SW 1271 (cell line): Measurements from ENCODE around the gene ELAVL1.
"Not testable (repeated sequence)": the region's sequence is repeated elsewhere in the genome, so short reads cannot be mapped to it uniquely, and the experiment has no call there.

Experiments
- DNase-seq, 2 experiments: peaks; one replicate each; lab custom pipeline; 2025; lab: John Stamatoyannopoulos, UW

ELAVL1 gene

DNA sequence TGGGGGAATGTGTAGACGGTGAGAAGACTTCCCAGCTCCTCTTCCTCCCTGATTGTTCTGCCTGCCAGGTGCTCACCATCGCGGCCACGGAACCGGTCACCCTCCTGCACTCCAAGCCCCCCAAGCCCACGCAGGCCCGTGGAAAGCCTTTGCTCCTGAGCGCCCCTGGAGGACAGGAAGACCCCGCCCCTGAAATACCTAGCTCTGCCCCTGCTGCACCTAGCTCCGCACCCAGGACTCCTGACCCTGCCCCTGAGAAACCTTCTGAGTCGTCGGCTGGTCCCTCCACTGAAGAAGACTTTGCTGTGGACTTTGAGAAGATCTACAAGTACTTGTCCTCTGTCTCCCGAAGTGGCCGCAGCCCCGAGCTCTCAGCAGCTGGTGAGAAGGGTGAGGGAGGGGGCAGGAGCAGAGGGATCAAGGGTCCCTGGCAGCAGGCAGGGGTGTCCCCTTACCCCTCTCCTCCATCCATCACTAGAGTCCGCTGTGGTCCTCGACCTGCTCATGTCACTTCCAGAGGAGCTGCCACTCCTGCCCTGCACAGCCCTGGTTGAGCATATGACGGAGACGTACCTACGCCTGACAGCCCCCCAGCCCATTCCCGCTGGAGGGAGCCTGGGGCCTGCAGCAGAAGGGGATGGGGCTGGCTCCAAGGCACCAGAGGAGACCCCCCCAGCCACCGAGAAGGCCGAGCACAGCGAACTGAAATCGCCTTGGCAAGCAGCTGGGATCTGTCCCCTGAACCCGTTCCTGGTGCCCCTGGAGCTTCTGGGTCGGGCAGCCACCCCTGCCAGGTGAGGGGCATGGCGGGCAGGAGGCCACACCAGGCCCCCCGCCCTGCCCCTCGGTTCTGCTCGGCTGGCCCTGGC lies 83.2 kb downstream of the ELAVL1 start:
- DNase-seq, result no peak

DNA sequence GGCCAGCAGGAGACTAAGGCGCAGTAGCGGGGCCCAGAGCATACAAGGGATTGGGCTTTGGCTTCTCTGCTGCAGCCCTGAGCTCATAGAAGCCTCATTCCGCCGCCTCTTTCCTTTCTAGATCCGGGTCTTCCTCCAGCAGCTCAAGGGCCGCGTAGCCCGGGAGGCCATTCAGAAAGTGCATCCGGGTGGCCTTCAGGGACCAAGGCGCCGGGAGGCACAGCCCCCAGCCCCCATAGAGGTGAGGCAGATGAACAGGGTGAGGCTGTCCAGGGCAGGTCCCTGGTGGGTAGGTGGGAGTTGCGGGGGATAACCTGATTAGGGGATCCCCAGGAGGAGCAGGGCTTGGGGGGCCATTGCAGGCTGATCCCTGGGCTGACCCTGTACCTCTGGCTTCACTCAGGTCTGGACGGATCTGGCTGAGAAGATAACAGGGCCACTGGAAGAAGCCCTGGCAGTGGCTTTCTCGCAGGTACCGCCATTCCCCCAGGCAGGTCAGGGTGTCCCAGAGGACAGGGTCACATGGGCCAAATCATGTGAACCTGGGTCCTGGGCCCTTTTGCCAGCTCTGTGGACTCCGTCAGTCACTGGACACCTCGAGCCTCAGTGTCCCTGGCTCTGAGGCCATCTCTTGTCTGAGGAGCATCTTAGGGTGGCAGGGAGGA lies 84.0 kb downstream of the ELAVL1 start:
- no peak for DNase-seq

DNA sequence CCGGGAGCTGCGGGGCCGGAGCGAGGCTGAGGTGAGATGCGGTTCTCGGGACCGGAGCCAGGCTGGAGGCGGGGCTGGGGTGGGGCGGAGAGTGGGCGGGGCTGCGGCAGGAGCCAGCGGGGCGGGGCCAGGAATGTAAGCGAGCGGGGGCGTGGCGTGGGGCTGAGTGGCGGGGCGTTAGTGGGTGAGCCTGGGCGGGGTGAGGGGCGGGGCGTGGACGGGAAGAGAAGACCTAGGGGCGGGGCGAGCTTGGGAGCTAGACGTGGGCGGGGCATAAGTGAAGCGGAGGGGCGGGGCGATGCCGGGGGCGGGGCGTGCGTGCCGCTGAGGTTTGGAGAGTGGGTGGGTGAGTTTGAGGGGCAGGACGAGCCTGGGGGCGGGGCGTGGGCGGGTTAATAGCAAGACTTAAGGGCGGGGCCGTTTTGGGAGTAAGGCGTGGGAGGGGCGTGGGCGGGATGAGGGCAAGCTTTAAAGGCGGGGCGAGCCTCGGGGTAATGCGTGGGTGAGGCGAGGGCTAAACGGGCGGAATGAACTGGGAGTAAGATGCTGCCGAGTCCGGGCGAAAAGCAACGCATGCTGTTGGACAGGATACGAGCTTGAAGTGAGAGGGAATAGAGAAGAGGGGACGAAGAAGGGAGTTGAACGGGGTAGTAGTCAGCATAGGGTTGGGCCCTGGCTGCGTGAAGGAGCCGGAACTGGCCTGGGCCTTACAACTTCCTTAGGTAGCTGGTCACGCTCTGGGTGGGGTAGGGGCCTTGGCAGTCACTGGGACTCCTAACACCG lies 84.7 kb downstream of the ELAVL1 start:
- DNase-seq, result peak; percentile 87 to 97

GRCh38 chr19:7919610-7920518 lies 85.6 kb downstream of the ELAVL1 start, which contains the start of gene SNAPC2:
SNAPC2 (plus strand) TSS chr19:7920338; CDS start chr19:7920367, 29 bp downstream.
- peak; percentile 86 to 90 for DNase-seq

DNA sequence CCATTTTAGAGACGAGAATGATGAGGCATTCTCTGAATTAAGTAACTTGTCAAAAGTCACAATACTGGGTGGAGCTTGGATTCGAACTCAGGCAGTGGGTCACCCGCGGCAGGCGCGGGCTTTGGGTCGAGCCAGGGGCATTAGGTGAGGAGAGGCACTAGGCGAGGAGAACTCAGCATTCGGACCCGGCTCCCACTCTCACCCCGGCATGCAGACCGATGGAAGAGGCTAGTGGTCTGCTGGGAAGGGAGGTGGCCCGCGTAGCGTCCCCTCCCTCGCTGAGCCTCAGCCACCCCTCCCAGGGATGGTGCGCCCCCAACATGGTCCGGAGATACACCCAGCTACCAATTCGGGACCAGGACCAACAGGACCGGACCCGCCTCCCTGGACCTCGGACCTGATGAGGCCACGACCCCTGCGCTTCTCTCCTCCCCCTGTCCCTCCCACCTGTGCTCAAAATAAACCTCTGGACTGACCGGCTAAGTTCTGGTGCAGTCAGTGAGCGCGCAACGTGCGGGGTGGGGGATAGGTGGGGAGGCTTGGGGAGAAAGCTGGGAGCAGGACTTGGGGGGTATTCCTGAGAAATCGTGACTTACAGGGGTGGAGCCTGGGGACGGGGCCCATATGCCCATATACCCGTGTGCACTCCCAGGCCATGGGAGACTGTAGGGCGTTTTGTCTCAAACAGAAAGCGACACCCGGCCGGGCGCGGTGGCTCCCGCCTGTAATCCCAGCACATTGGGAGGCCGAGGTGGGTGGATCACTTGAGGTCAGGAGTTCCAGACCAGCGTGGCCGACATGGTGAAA lies 86.6 kb downstream of the ELAVL1 start:
- DNase-seq, result no peak

- DNase-seq, result not testable (repeated sequence)
These were observed 87.3 kb downstream of the ELAVL1 start for GRCh38 chr19:7918062-7918614.

DNA sequence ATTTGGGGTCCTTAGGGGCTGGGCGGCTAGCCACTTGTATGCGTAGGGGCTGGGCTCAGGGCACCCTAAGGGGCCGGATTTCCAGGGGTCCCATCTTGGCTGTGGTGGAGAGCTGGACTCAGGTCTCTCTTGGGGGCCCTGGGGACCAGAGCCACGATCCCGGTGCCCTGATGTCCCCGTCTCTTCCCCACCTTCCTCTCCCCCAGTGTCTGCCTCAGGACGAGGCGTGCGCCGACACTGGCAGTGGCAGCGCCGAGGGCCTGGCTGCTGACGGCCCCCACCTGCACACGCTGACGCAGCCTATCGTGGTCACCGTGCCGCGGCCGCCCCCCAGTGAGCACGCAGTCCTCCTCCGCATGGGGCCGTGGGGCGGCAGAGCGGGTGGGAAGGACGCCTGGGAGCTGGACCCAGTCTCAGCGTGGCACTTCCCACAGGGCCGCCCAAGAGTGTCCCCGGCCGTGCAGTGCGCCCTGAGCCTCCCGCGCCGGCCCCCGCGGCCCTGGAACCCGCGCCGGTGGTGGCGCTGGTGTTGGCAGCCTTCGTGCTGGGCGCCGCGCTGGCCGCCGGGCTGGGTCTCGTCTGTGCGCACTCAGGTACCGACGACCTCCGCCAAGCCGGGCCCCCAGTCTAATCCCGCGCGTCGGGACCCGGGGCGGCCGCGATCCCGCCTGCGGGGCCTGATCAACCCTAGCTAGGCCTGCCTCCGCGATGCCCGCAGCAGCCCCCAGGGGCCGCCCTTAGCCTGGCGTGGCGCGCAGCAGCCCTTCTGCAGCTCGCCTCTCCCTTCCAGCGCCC lies 88.0 kb downstream of the ELAVL1 start:
- DNase-seq, result peak in 1 of 2 experiments; percentile 34

GRCh38 chr19:7916955-7917266 lies 88.5 kb downstream of the ELAVL1 start:
- DNase-seq, result no peak

- DNase-seq, result peak in 1 of 2 experiments; percentile 23
These were observed 89.1 kb downstream of the ELAVL1 start for GRCh38 chr19:7916103-7916954.

GRCh38 chr19:7915250-7916102 lies 90.0 kb downstream of the ELAVL1 start:
- no peak for DNase-seq

- DNase-seq, result no peak
These were observed 90.8 kb downstream of the ELAVL1 start, which contains the start of gene TGFBR3L for GRCh38 chr19:7914598-7915045. TGFBR3L (plus strand) TSS chr19:7914830.

DNA sequence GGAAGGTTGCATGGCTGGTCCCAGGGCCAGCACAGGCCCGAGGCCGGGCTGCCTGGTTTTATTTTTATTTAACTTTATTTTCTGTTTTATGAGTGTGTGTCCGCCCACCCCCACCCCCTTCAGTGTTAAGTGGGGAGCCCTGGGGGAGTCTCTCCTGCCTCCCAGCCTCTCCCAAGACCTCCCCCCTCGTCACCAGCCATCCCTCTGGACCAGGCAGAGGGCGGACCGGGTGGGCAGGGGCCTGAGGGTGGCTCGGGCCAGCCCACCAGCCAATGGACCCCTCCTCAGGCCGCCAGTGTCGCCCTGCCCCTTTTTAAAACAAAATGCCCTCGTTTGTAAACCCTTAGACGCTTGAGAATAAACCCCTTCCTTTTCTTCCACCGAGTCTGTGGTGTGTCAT lies 91.3 kb downstream of the ELAVL1 start:
- DNase-seq, result no peak

- DNase-seq, result no peak
These were observed 91.8 kb downstream of the ELAVL1 start for GRCh38 chr19:7913652-7914051.

GRCh38 chr19:7912697-7913564 lies 92.5 kb downstream of the ELAVL1 start:
- no peak for DNase-seq

DNA sequence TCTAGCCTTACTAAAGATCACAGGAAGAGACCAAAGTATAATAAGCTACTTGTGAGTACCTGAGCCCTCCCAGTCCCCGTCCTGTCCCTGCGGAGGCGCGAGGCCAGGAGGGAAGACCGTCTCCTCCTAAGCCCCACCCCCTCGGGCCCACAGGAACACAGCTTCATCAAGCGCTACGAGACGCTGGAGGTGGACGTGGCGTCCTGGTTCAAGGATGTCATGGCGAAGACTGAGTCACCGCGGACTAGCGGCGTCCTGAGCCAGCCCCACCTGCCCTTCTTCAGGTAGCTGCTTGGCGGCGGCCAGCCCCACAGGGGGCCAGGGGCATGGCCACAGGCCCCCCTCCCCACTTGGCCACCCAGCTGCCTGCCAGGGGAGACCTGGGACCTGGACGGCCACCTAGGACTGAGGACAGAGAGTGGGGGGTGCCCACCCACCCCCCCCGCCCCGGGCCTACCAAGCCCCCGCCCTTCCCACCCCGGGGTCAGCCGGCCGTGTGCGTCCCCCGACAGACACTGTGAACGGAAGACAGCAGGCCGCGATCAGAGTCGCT lies 93.2 kb downstream of the ELAVL1 start:
- DNase-seq, result no peak

DNA sequence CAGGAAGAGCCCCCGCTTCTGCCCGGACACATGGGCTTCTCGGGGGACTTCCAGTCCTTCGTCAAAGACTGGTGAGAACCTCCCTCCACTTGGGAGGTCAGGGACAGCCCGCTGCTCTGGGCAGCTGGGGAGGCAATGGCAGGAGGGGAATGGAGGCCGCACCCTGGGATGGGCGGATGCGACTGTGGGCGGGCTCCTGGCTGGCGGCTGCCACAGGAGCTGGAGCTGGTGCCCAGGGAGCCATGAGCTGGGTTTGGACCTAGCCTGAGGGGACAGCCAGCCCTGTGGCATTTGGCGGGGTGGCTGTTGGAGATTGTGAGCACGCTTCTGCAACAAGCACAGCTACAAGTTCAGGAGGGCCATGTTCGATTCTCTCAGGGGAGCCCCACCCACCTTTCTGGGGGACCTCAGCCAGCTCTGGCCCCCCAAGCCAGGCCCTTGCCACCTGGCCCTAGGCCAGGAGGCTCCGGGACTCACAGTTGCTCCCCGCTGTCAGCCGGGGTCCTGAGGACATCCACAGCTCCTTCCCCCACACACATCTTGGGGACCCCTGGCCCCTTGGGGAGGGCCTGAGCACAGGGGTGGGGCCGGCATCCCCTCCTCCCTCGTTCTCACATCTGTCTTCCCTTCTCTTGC lies 93.8 kb downstream of the ELAVL1 start:
- no peak for DNase-seq
